H1 (cell line): ENCODE measurements around the gene FAM193A. TPM values are rescaled to one million over a fixed set of nuclear protein-coding genes. Genes with fewer than 3 reads are reported as not detected.

Experiments used
- CTCF ChIA-PET: fragments of 300-600 bp; sonication (Branson Sonifier 250); formaldehyde crosslinking; loops from one replicate; lab custom pipeline; 2021; ENCODE audit not compliant: partially characterized antibody; lab: Charles Lee
- POLR2A ChIA-PET: fragments of 300-600 bp; sonication (Branson Sonifier 250); formaldehyde crosslinking; loops from one replicate; lab custom pipeline; 2021; ENCODE audit warnings: inconsistent platforms; ENCODE audit not compliant: partially characterized antibody; lab: Charles Lee
- DNase-seq, 2 experiments: peaks; one replicate each; pipeline versions ENCODE4 v3.0.0 to v3.0.0-alpha.2; 2010 to 2022; ENCODE audit warnings: low spot score in 2 of 2, low read depth in 1 of 2, mixed read lengths in 1 of 2
- FAIRE-seq: peaks from 2 replicates; lab custom pipeline; 2011; peaks lifted over from hg19 to GRCh38; lab: Jason Lieb, UNC
- H2AFZ ChIP-seq: 2 replicates; pipeline ENCODE4 v1.8.1; 2012; ENCODE audit warnings: low read length, inconsistent platforms
- H2AK5ac ChIP-seq: 2 replicates; pipeline ENCODE4 v1.6.1; 2013; ENCODE audit warnings: low read depth, low read length
- H2BK120ac ChIP-seq: replicated peaks from 2 replicates; pipeline ENCODE3; 2013; ENCODE audit warnings: low read depth, low read length, inconsistent platforms
- H2BK12ac ChIP-seq: 2 replicates; pipeline ENCODE4 v1.6.1; 2013; ENCODE audit warnings: low read depth, low read length
- H2BK15ac ChIP-seq: 2 replicates; pipeline ENCODE4 v1.6.1; 2013; ENCODE audit warnings: low read length
- H2BK20ac ChIP-seq: 2 replicates; pipeline ENCODE4 v1.6.1; 2013; ENCODE audit warnings: low read length
- H2BK5ac ChIP-seq: 2 replicates; pipeline ENCODE4 v1.6.1; 2013; ENCODE audit warnings: low read depth, low read length
- H3K14ac ChIP-seq: 2 replicates; pipeline ENCODE4 v1.6.1; 2013; ENCODE audit warnings: inconsistent platforms; ENCODE audit not compliant: insufficient read length
- H3K18ac ChIP-seq: 2 replicates; pipeline ENCODE4 v1.6.1; 2013; ENCODE audit warnings: low read length; ENCODE audit errors: extremely low read depth
- H3K23ac ChIP-seq: 2 replicates; pipeline ENCODE4 v1.6.1; 2013; ENCODE audit warnings: inconsistent platforms; ENCODE audit not compliant: insufficient read length
- H3K23me2 ChIP-seq: 2 replicates; pipeline ENCODE4 v1.6.1; 2013; ENCODE audit warnings: low read depth, low read length
- H3K27ac ChIP-seq: 2 replicates; pipeline ENCODE4 v1.6.1; 2011; ENCODE audit warnings: low read depth, low read length, inconsistent platforms
- H3K27me3 ChIP-seq, 4 experiments: replicated peaks in 1 of 4; 1 replicate in 1 of 4; 2 replicates in 3 of 4; pipeline versions ENCODE4 v1.6.1 to v1.8.1; 2011 to 2013; ENCODE audit warnings: low read length in 3 of 4, mild to moderate bottlenecking in 3 of 4, inconsistent platforms in 2 of 4, mixed read lengths in 2 of 4, moderate library complexity in 1 of 4; ENCODE audit not compliant: control insufficient read depth in 3 of 4, insufficient read depth in 3 of 4; ENCODE audit errors: extremely low read depth in 1 of 4
- H3K36me3 ChIP-seq, 4 experiments: 2 replicates each; pipeline versions ENCODE4 v1.6.1 to v1.8.1; 2011 to 2013; ENCODE audit warnings: mild to moderate bottlenecking in 4 of 4, low read length in 3 of 4, moderate library complexity in 2 of 4, control low read depth in 1 of 4, inconsistent platforms in 1 of 4; ENCODE audit not compliant: insufficient read depth in 4 of 4, control insufficient read depth in 2 of 4
- H3K4ac ChIP-seq: replicated peaks from 2 replicates; pipeline ENCODE3; 2013; ENCODE audit warnings: low read length, low read depth, mixed read lengths, inconsistent platforms; ENCODE audit not compliant: insufficient read length
- H3K4me1 ChIP-seq, 4 experiments: replicated peaks in 1 of 4; 1 replicate in 1 of 4; 2 replicates in 3 of 4; pipeline versions ENCODE4 v1.6.1 to v1.8.1; 2011 to 2013; ENCODE audit warnings: low read length in 3 of 4, inconsistent platforms in 2 of 4, mixed read lengths in 1 of 4; ENCODE audit not compliant: insufficient read depth in 4 of 4, control insufficient read depth in 3 of 4
- H3K4me2 ChIP-seq, 2 experiments: 2 replicates each; pipeline versions ENCODE4 v1.6.1 to v1.8.1; 2011 to 2013; ENCODE audit warnings: low read depth in 2 of 2, low read length in 2 of 2, control low read depth in 1 of 2, inconsistent platforms in 1 of 2, mild to moderate bottlenecking in 1 of 2; ENCODE audit not compliant: insufficient read depth in 1 of 2
- H3K4me3 ChIP-seq, 4 experiments: fragments of 200-600, 300-600 bp in 1 of 4; sonication (generic), shearing (Covaris generic), sonication (Bioruptor Twin) in 1 of 4; 2 replicates each; pipeline versions ENCODE4 v1.5.1 to v1.8.1; 2011 to 2016; ENCODE audit warnings: low read length in 4 of 4, low read depth in 3 of 4, control low read depth in 2 of 4, inconsistent platforms in 2 of 4, mild to moderate bottlenecking in 2 of 4, mixed read lengths in 1 of 4, moderate library complexity in 1 of 4; ENCODE audit not compliant: insufficient read depth in 2 of 4; ENCODE audit errors: extremely low read depth in 1 of 4
- H3K56ac ChIP-seq: replicated peaks from 2 replicates; pipeline ENCODE3; 2013; ENCODE audit warnings: low read depth, mild to moderate bottlenecking, mixed read lengths, low read length, inconsistent platforms; ENCODE audit not compliant: insufficient read length
- H3K79me1 ChIP-seq: 2 replicates; pipeline ENCODE4 v1.6.1; 2013; ENCODE audit warnings: low read depth, low read length, control low read depth
- H3K79me2 ChIP-seq, 2 experiments: 2 replicates each; pipeline versions ENCODE4 v1.6.1 to v1.8.1; 2012 to 2013; ENCODE audit warnings: low read length in 2 of 2, mild to moderate bottlenecking in 2 of 2, inconsistent platforms in 1 of 2; ENCODE audit not compliant: insufficient read depth in 2 of 2, control insufficient read depth in 1 of 2
- H3K9ac ChIP-seq, 4 experiments: replicated peaks in 1 of 4; 1 replicate in 1 of 4; 2 replicates in 3 of 4; pipeline versions ENCODE4 v1.6.1 to v1.8.1; 2011 to 2013; ENCODE audit warnings: low read depth in 3 of 4, low read length in 3 of 4, control low read depth in 2 of 4, mild to moderate bottlenecking in 2 of 4, moderate library complexity in 2 of 4, inconsistent platforms in 1 of 4; ENCODE audit errors: extremely low read depth in 1 of 4
- H3K9me3 ChIP-seq, 2 experiments: 2 replicates each; pipeline versions ENCODE4 v1.6.1 to v1.8.1; 2012 to 2013; ENCODE audit warnings: mild to moderate bottlenecking in 2 of 2, moderate library complexity in 2 of 2, control low read depth in 1 of 2, inconsistent platforms in 1 of 2, low read depth in 1 of 2, low read length in 1 of 2, mixed read lengths in 1 of 2; ENCODE audit not compliant: insufficient read depth in 2 of 2
- H4K20me1 ChIP-seq, 2 experiments: replicated peaks in 1 of 2; 2 replicates each; pipeline versions ENCODE3 to v1.8.1; 2011 to 2013; ENCODE audit warnings: inconsistent platforms in 2 of 2, low read length in 2 of 2, mild to moderate bottlenecking in 1 of 2; ENCODE audit not compliant: insufficient read depth in 2 of 2, control insufficient read depth in 1 of 2
- H4K5ac ChIP-seq: 2 replicates; pipeline ENCODE4 v1.6.1; 2013; ENCODE audit warnings: low read length, low read depth, mixed read lengths, inconsistent platforms; ENCODE audit not compliant: insufficient read length
- H4K8ac ChIP-seq: 2 replicates; pipeline ENCODE4 v1.8.0; 2013; ENCODE audit warnings: mild to moderate bottlenecking, moderate library complexity, low read length, inconsistent platforms; ENCODE audit not compliant: insufficient read depth; ENCODE audit errors: extremely low read depth
- H4K91ac ChIP-seq: replicated peaks from 2 replicates; pipeline ENCODE3; 2013; ENCODE audit warnings: low read length, mixed read lengths, inconsistent platforms; ENCODE audit not compliant: insufficient read length
- ATF3 ChIP-seq: IDR thresholded peaks from 2 replicates; pipeline ENCODE4 v1.6.1; 2011; ENCODE audit warnings: low read depth, mild to moderate bottlenecking, low read length; ENCODE audit not compliant: insufficient read depth
- BCL11A ChIP-seq, 2 experiments: IDR thresholded peaks; one replicate each; pipeline ENCODE4 v1.6.1; 2011; ENCODE audit warnings: low read depth in 2 of 2, low read length in 2 of 2, mild to moderate bottlenecking in 2 of 2
- CEBPB ChIP-seq: IDR thresholded peaks from 2 replicates; pipeline ENCODE4 v1.6.1; 2012; ENCODE audit warnings: low read depth, low read length
- FOSL1 ChIP-seq: IDR thresholded peaks from 2 replicates; pipeline ENCODE4 v1.6.1; 2011; ENCODE audit warnings: mild to moderate bottlenecking, low read depth, low read length, moderate library complexity; ENCODE audit not compliant: insufficient read depth
- HDAC2 ChIP-seq, 2 experiments: fragments of 300-600 bp in 1 of 2; sonication (generic) in 1 of 2; IDR thresholded peaks; 2 replicates each; pipeline ENCODE4 v1.6.1; 2011 to 2012; ENCODE audit warnings: low read depth in 2 of 2, low read length in 2 of 2, mild to moderate bottlenecking in 2 of 2, moderate library complexity in 2 of 2, borderline replicate concordance in 1 of 2, inconsistent platforms in 1 of 2
- KDM4A ChIP-seq: IDR thresholded peaks from one replicate; pipeline ENCODE4 v1.7.1; 2012; ENCODE audit warnings: low read depth, mild to moderate bottlenecking, moderate library complexity, low read length, inconsistent platforms; ENCODE audit not compliant: severe bottlenecking
- MAX ChIP-seq: IDR thresholded peaks from 2 replicates; pipeline ENCODE4 v1.6.1; 2012; ENCODE audit warnings: inconsistent platforms
- POU5F1 ChIP-seq: IDR thresholded peaks from 2 replicates; pipeline ENCODE4 v1.6.1; 2011; ENCODE audit warnings: low read depth, mild to moderate bottlenecking, low read length, moderate library complexity
- SAP30 ChIP-seq: fragments of 300-600 bp; sonication (generic); IDR thresholded peaks from 2 replicates; pipeline ENCODE4 v1.7.1; 2012; ENCODE audit warnings: low read length, moderate library complexity, mild to moderate bottlenecking, inconsistent platforms; ENCODE audit not compliant: insufficient read depth, insufficient replicate concordance
- WGBS, 2 experiments: shearing (Covaris generic) in 1 of 2; methylation state at CpG; one replicate each; pipeline versions ENCODE4 v1.1.6 to v1.1.7; 2013 to 2015; ENCODE audit warnings: low lambda C conversion rate in 2 of 2, mixed read lengths in 2 of 2, inconsistent platforms in 1 of 2, low coverage in 1 of 2, missing lambda C conversion rate in 1 of 2; ENCODE audit not compliant: insufficient replicate concordance in 2 of 2, insufficient coverage in 1 of 2, insufficient read length in 1 of 2; ENCODE audit errors: extremely low coverage in 1 of 2, missing lambda C conversion rate in 1 of 2; 5-methylcytosine and 5-hydroxymethylcytosine counted together
- polyA plus RNA-seq, 7 experiments: library from polyadenylated mRNA; depleted of rRNA in 3 of 7; stranded (reverse) in 5 of 7; unstranded in 2 of 7; fragments of >200 nt in 5 of 7; fragments of 200-250 nt in 2 of 7; gene quantifications; 1 replicate in 5 of 7; 2 replicates in 1 of 7; 4 replicates in 1 of 7; pipeline versions ENCODE4 v1.2.1 to v1.2.3, GENCODE V29; 2011 to 2013; ENCODE audit warnings: missing spikeins in 2 of 7, mixed read lengths in 2 of 7
- total RNA-seq: library from RNA; stranded (reverse); fragmentation: NEBNext Ultra II Directional; extraction: Animal tissue kit (Norgen Biotek cat#: 25700); gene quantifications from 2 replicates; pipeline ENCODE4 v1.2.1, GENCODE V29; 2021

The FAM193A gene
- total and polyA plus RNA-seq, 2 of the 8 experiments (the other 6 are each of a cell fraction or from before 2014, with no cell fraction given) = 8.7 to 26.2 TPM

- Histone ChIP-seq H2BK12ac (no peak overlapping the region), H2AFZ (no peak overlapping the region), H3K23ac (no peak overlapping the region), H2BK5ac (no peak overlapping the region), H2AK5ac (peak overlapping the region; percentile 75; the same call in 1 of the 2 replicates), H4K8ac (no peak overlapping the region), H4K5ac (no peak overlapping the region), H3K27ac (no peak overlapping the region), H3K9me3 (no peaks in the 10 kb centered on the region), H3K27me3 (no peaks in the 10 kb centered on the region), H3K79me1 (peaks cover 26% of the 10 kb centered on the region), H2BK15ac (no peak overlapping the region), H3K4me3 (no peak overlapping the region), H3K36me3 (no peaks in the 10 kb centered on the region), H4K91ac (no peak overlapping the region), H2BK120ac (no peak overlapping the region), H3K79me2 (peaks cover 15 to 95% of the 10 kb centered on the region in 2 experiments), H3K18ac (no peak overlapping the region), H3K4ac (no peak overlapping the region), H3K4me2 (no peak overlapping the region), H4K20me1 (peaks cover 10 to 31% of the 10 kb centered on the region in 2 experiments), H2BK20ac (no peak overlapping the region), H3K23me2 (no peaks in the 10 kb centered on the region; the same call in 1 of the 2 replicates), H3K14ac (no peak overlapping the region), H3K4me1 (peaks cover 0 to 10% (median 5%) of the 10 kb centered on the region in 4 experiments; a peak in 6 of 7 replicates), H3K56ac (no peak overlapping the region), H3K9ac (no peak overlapping the region; a peak in 1 of 7 replicates)
- FAIRE-seq = no peak
- ChIA-PET CTCF (interaction anchor here (1.0 kb wide), 1 partner anchor 9 kb away, joined by 4 read pairs; no protein-coding TSS in a partner anchor), POLR2A (interaction anchor here (1.2 to 1.4 kb wide), 2 partner anchors 16 to 103 kb away, joined by 3 to 4 read pairs; partner anchors contain the start of gene RNF4)
- no peak for DNase-seq
- WGBS, 2 experiments = 95% methylated on average over 7 of the region's 12 CpGs; no CpG with 5 or more reads in 1 of the 2 experiments
- TF ChIP-seq HDAC2 (IDR thresholded peaks at IDR 0.05; ENCODE audit: borderline replicate concordance in 1 of 2, low read depth in 2 of 2, low read length in 2 of 2) (no peak), SAP30 (no peak), BCL11A (IDR thresholded peaks at IDR 0.05; ENCODE audit: low read depth in 2 of 2, low read length in 2 of 2) (no peak), POU5F1 (no peak), KDM4A (no peak), FOSL1 (no peak), CEBPB (no peak), MAX (no peak), ATF3 (no peak)
Measured at GRCh38 chr4:2572076-2572475, 35.6 kb downstream of the FAM193A start.
